ENCODE results near the gene RELCH.

DNA sequence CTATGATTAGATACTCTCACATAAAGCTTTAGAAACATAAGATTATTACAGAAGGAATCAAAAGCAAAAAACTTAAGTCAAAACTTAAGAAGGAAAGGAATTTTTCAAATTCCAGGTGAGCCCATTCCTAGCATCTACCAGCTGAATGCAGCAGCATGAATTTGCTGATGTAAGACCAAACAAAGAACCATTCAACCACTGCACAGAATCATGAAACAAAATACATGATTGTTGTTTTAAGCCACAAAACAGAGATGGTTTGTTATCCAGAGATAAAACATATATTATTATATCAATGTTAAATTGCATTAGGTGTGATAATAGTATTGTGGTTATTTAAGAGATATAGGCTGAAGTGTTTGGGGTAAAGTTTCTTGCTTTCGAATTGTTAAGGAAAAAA is 29.2 kb upstream of the RELCH start:
- TF ChIP-seq, protein P1, sequence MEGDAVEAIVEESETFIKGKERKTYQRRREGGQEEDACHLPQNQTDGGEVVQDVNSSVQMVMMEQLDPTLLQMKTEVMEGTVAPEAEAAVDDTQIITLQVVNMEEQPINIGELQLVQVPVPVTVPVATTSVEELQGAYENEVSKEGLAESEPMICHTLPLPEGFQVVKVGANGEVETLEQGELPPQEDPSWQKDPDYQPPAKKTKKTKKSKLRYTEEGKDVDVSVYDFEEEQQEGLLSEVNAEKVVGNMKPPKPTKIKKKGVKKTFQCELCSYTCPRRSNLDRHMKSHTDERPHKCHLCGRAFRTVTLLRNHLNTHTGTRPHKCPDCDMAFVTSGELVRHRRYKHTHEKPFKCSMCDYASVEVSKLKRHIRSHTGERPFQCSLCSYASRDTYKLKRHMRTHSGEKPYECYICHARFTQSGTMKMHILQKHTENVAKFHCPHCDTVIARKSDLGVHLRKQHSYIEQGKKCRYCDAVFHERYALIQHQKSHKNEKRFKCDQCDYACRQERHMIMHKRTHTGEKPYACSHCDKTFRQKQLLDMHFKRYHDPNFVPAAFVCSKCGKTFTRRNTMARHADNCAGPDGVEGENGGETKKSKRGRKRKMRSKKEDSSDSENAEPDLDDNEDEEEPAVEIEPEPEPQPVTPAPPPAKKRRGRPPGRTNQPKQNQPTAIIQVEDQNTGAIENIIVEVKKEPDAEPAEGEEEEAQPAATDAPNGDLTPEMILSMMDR (IDR thresholded peaks at IDR 0.05; ENCODE audit: low read length) = no peak
- no peak for TF ChIP-seq EZH2phosphoT487 (IDR thresholded peaks at IDR 0.05; ENCODE audit: low read length)
- no peak for TF ChIP-seq EZH2 (optimal IDR thresholded peaks at IDR 0.05; ENCODE audit: low read depth, low read length)
